ENCODE measurements around the gene SCUBE2. TPM values are rescaled to one million over a fixed set of nuclear protein-coding genes. Genes with fewer than 3 reads are reported as not detected.
"Not testable (repeated sequence)": the region's sequence is repeated elsewhere in the genome, so short reads cannot be mapped to it uniquely, and the experiment has no call there.

Gene SCUBE2
- total RNA-seq, 3 donors from 2014 or later: 8.7 to 18.7 (median 15.9) TPM

- intact Hi-C loops (cut with DNase I, micrococcal nuclease): no loop called here
- no peak for TF ChIP-seq CTCF (IDR thresholded peaks at IDR 0.05)
- ATAC-seq: no peak
- H3K9me3 ChIP-seq: no peaks in the 10 kb centered on the region
- no peak overlapping the region for H3K4me3 ChIP-seq
- H3K36me3 ChIP-seq (ENCODE audit: low read depth): no peaks in the 10 kb centered on the region
- H3K4me1 ChIP-seq (ENCODE audit: low read depth): no peaks in the 10 kb centered on the region
- DNase-seq: no peak
Observed at GRCh38 chr11:9099617-9100016, 8.2 kb upstream of the SCUBE2 start.

GRCh38 chr11:9098455-9098854, 7.1 kb upstream of the SCUBE2 start:
- H3K4me3 ChIP-seq; intact Hi-C loops (cut with DNase I, micrococcal nuclease); DNase-seq; H3K4me1 ChIP-seq (ENCODE audit: low read depth); H3K9me3 ChIP-seq; H3K36me3 ChIP-seq (ENCODE audit: low read depth); ATAC-seq: not testable (repeated sequence)

GRCh38 chr11:9097186-9097943, 6.0 kb upstream of the SCUBE2 start:
- H3K4me3 ChIP-seq; H3K36me3 ChIP-seq (ENCODE audit: low read depth); H3K9me3 ChIP-seq; H3K4me1 ChIP-seq (ENCODE audit: low read depth); intact Hi-C loops (cut with DNase I, micrococcal nuclease): not testable (repeated sequence)
- DNase-seq (peak in 1 of 3 donors; percentile 35), ATAC-seq (peak; percentile 71)

- Histone ChIP-seq H3K4me3 (no peak overlapping the region), H3K4me1 (ENCODE audit: low read depth) (peaks cover 4% of the 10 kb centered on the region), H3K9me3 (no peaks in the 10 kb centered on the region), H3K36me3 (ENCODE audit: low read depth) (no peaks in the 10 kb centered on the region)
- intact Hi-C loops (cut with DNase I, micrococcal nuclease): no loop called here
- ATAC-seq: no peak
- TF ChIP-seq CTCF (IDR thresholded peaks at IDR 0.05): no peak
- no peak for DNase-seq
Observed at GRCh38 chr11:9096427-9096826, 5.0 kb upstream of the SCUBE2 start.

- no peak overlapping the region for H3K4me3 ChIP-seq
- H3K36me3 ChIP-seq (ENCODE audit: low read depth): no peaks in the 10 kb centered on the region
- peaks cover 6% of the 10 kb centered on the region for H3K4me1 ChIP-seq (ENCODE audit: low read depth)
- no peaks in the 10 kb centered on the region for H3K9me3 ChIP-seq
- ATAC-seq (no peak), DNase-seq (peak in 1 of 3 donors; percentile 49)
- intact Hi-C loops (cut with DNase I, micrococcal nuclease): no loop called here
- TF ChIP-seq CTCF (IDR thresholded peaks at IDR 0.05): no peak
Observed at GRCh38 chr11:9095421-9095820, 4.0 kb upstream of the SCUBE2 start.

GRCh38 chr11:9094420-9094819, 3.0 kb upstream of the SCUBE2 start:
- peaks cover 10% of the 10 kb centered on the region for H3K4me1 ChIP-seq (ENCODE audit: low read depth)
- DNase-seq (no peak), ATAC-seq (no peak)
- intact Hi-C loops (cut with DNase I, micrococcal nuclease): no loop called here
- no peak for TF ChIP-seq CTCF (IDR thresholded peaks at IDR 0.05)
- H3K4me3 ChIP-seq: no peak overlapping the region
- H3K36me3 ChIP-seq (ENCODE audit: low read depth): no peaks in the 10 kb centered on the region
- no peaks in the 10 kb centered on the region for H3K9me3 ChIP-seq

Data from mucosa of descending colon (tissue), 3 donors.